ENCODE data around the gene ROBO1.

ROBO1 gene

GRCh38 chr3:79773291-79773690 is 5.5 kb upstream of the ROBO1 start:
- in situ Hi-C loops (cut with HindIII; ENCODE audit: low sequenced_read_pairs), result no loop called here
- TF ChIP-seq CTCF (IDR thresholded peaks at IDR 0.05; ENCODE audit: low read depth, low read length, missing control alignments), result no peak
- no peak for DNase-seq (ENCODE audit: low read depth)
- H3K4me3 ChIP-seq (ENCODE audit: low read depth, low read length), result no peak overlapping the region

- DNase-seq (ENCODE audit: low read depth), result no peak
- in situ Hi-C loops (cut with HindIII; ENCODE audit: low sequenced_read_pairs), result no loop called here
- no peak for TF ChIP-seq CTCF (IDR thresholded peaks at IDR 0.05; ENCODE audit: low read depth, low read length, missing control alignments)
- no peak overlapping the region for H3K4me3 ChIP-seq (ENCODE audit: low read depth, low read length)
These were observed 1.4 kb upstream of the ROBO1 start for GRCh38 chr3:79769229-79769628.

- H3K4me3 ChIP-seq (ENCODE audit: low read depth, low read length), result peak overlapping the region; percentile 64
- TF ChIP-seq CTCF (IDR thresholded peaks at IDR 0.05; ENCODE audit: low read depth, low read length, missing control alignments), result peak; percentile 49
- peak; percentile 16 for DNase-seq (ENCODE audit: low read depth)
- in situ Hi-C loops (cut with HindIII; ENCODE audit: low sequenced_read_pairs), result no loop called here
These were observed 449 bp downstream of the ROBO1 start for GRCh38 chr3:79767194-79767904.

GRCh38 chr3:79766496-79767193 is 1.2 kb downstream of the ROBO1 start:
- peak overlapping the region; percentile 64 for H3K4me3 ChIP-seq (ENCODE audit: low read depth, low read length)
- no peak for DNase-seq (ENCODE audit: low read depth)
- in situ Hi-C loops (cut with HindIII; ENCODE audit: low sequenced_read_pairs), result no loop called here
- TF ChIP-seq CTCF (IDR thresholded peaks at IDR 0.05; ENCODE audit: low read depth, low read length, missing control alignments), result no peak

GRCh38 chr3:79765911-79766310 is 1.9 kb downstream of the ROBO1 start:
- DNase-seq (ENCODE audit: low read depth), result no peak
- in situ Hi-C loops (cut with HindIII; ENCODE audit: low sequenced_read_pairs), result no loop called here
- no peak for TF ChIP-seq CTCF (IDR thresholded peaks at IDR 0.05; ENCODE audit: low read depth, low read length, missing control alignments)
- H3K4me3 ChIP-seq (ENCODE audit: low read depth, low read length), result peak overlapping the region; percentile 64

GRCh38 chr3:79761441-79761840 is 6.4 kb downstream of the ROBO1 start:
- DNase-seq (ENCODE audit: low read depth), result no peak
- H3K4me3 ChIP-seq (ENCODE audit: low read depth, low read length), result no peak overlapping the region
- TF ChIP-seq CTCF (IDR thresholded peaks at IDR 0.05; ENCODE audit: low read depth, low read length, missing control alignments), result no peak
- in situ Hi-C loops (cut with HindIII; ENCODE audit: low sequenced_read_pairs), result no loop called here
